ENCODE results near the gene BAZ2A. TPM values are rescaled to one million over a fixed set of nuclear protein-coding genes. Genes with fewer than 3 reads are reported as not detected.

Gene BAZ2A
- total RNA-seq, 1 experiment from 2014 or later: 115 TPM

DNA sequence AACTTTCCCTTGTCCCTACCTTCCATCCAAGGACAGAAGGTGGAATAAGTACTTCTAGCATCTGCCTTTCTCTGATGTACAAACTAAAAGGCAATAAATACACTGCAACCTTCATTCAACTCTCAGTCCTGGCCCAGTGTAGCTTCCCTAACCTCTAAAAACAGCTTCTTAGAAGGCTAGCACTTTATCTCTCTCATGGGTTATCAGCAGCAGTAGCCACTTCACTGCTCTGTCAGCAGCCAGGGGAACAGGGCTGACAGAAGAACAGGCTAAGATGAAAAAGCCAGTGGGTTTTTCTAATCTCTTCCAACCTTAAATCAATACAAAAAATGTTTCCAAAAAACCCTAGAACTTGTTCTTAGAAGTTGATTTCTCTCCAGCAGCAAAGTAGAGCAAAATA lies 13.2 kb downstream of the BAZ2A start:
- Histone ChIP-seq H3K4me3 (no peak overlapping the region), H3K79me2 (ENCODE audit: low read depth) (peaks cover 43% of the 10 kb centered on the region), H3K9me3 (ENCODE audit: insufficient read depth, low read depth) (no peaks in the 10 kb centered on the region), H3K36me3 (ENCODE audit: low read depth) (peaks cover 46% of the 10 kb centered on the region), H3F3A (ENCODE audit: insufficient read depth, low read depth) (no peaks in the 10 kb centered on the region; the same call in none of the 2 replicates), H3K4me1 (replicated peaks; ENCODE audit: insufficient read depth) (no peaks in the 10 kb centered on the region), H3K27me3 (ENCODE audit: insufficient read depth, low read depth) (no peaks in the 10 kb centered on the region), H4K20me1 (ENCODE audit: insufficient read depth) (peaks cover 46% of the 10 kb centered on the region), H2AFZ (no peak overlapping the region), H3K4me2 (no peak overlapping the region), H3K27ac (no peak overlapping the region), H3K9me2 (ENCODE audit: insufficient read depth) (no peaks in the 10 kb centered on the region)
- intact Hi-C loops (cut with micrococcal nuclease; ENCODE audit: unreplicated experiment): no loop called here
- ChIA-PET POLR2A (ENCODE audit: unreplicated experiment) (no interaction called here), CTCF (no interaction called here)
- BruUV-seq (replicated peaks): no TSS peak
- no peak for DNase-seq
- TF ChIP-seq EZH2 (IDR thresholded peaks at IDR 0.05; ENCODE audit: low read depth): no peak
- TF ChIP-seq, protein P1, sequence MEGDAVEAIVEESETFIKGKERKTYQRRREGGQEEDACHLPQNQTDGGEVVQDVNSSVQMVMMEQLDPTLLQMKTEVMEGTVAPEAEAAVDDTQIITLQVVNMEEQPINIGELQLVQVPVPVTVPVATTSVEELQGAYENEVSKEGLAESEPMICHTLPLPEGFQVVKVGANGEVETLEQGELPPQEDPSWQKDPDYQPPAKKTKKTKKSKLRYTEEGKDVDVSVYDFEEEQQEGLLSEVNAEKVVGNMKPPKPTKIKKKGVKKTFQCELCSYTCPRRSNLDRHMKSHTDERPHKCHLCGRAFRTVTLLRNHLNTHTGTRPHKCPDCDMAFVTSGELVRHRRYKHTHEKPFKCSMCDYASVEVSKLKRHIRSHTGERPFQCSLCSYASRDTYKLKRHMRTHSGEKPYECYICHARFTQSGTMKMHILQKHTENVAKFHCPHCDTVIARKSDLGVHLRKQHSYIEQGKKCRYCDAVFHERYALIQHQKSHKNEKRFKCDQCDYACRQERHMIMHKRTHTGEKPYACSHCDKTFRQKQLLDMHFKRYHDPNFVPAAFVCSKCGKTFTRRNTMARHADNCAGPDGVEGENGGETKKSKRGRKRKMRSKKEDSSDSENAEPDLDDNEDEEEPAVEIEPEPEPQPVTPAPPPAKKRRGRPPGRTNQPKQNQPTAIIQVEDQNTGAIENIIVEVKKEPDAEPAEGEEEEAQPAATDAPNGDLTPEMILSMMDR (conservative IDR thresholded peaks at IDR 0.05): no peak

DNA sequence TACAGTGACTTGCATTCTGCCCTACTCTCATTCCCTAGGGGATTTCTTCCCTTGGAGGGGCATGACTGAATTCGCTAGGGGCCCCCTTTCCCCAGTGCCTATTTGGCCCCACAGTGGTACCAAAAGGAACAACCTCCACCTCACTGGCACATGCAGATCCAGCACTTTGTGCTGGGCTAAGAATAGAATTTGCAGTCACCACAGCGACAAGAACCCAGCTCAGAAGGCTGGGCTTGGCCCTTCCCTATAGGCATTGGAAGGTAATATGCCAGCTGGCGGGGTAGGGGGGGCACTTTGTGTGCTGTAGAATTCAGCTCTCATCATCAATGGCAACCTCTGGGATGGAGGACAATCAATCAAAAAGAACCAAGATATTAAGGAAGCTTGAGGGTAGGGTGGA lies 13.9 kb downstream of the BAZ2A start:
- Histone ChIP-seq H3K4me1 (replicated peaks; ENCODE audit: insufficient read depth) (no peaks in the 10 kb centered on the region), H2AFZ (no peak overlapping the region), H3K36me3 (ENCODE audit: low read depth) (peaks cover 52% of the 10 kb centered on the region), H3K27me3 (ENCODE audit: insufficient read depth, low read depth) (no peaks in the 10 kb centered on the region), H3K27ac (no peak overlapping the region), H3K4me2 (no peak overlapping the region), H3F3A (ENCODE audit: insufficient read depth, low read depth) (peaks cover 5% of the 10 kb centered on the region), H3K9me2 (ENCODE audit: insufficient read depth) (no peaks in the 10 kb centered on the region), H3K4me3 (no peak overlapping the region), H3K79me2 (ENCODE audit: low read depth) (peaks cover 36% of the 10 kb centered on the region), H4K20me1 (ENCODE audit: insufficient read depth) (peaks cover 43% of the 10 kb centered on the region), H3K9me3 (ENCODE audit: insufficient read depth, low read depth) (no peaks in the 10 kb centered on the region)
- ChIA-PET POLR2A (ENCODE audit: unreplicated experiment) (no interaction called here), CTCF (no interaction called here)
- DNase-seq: no peak
- BruUV-seq (replicated peaks): no TSS peak
- no peak for TF ChIP-seq EZH2 (IDR thresholded peaks at IDR 0.05; ENCODE audit: low read depth)
- TF ChIP-seq, protein P1 (conservative IDR thresholded peaks at IDR 0.05): no peak
- intact Hi-C loops (cut with micrococcal nuclease; ENCODE audit: unreplicated experiment): no loop called here

DNA sequence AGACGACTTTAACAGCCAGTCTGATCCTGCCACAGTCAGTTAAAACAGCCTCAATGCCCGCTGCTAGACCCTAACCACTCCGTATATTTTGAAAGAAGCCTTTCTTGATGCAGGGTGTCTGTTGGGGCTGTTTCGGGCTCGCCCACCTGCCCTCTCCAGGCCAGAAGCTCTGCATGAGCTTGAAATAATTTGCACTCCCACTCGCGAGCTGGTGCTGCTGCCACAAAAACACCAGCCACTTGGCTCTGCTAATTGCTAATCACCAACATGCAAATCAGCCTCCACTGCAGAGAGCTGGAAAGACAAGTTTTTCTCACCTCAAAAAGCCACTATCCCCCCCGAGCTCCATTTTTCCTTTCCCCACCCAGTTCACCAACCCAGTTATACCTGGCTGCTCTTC lies 15.5 kb downstream of the BAZ2A start:
- POLR2A ChIA-PET (ENCODE audit: unreplicated experiment): no interaction called here
- no peaks in the 10 kb centered on the region for H3K4me1 ChIP-seq (replicated peaks; ENCODE audit: insufficient read depth)
- no peaks in the 10 kb centered on the region for H3K27me3 ChIP-seq (ENCODE audit: insufficient read depth, low read depth)
- CTCF ChIA-PET: no interaction called here
- peaks cover 5% of the 10 kb centered on the region for H3F3A ChIP-seq (ENCODE audit: insufficient read depth, low read depth)
- no peak for TF ChIP-seq EZH2 (IDR thresholded peaks at IDR 0.05; ENCODE audit: low read depth)
- TF ChIP-seq, protein P1 (conservative IDR thresholded peaks at IDR 0.05): no peak
- H3K79me2 ChIP-seq (ENCODE audit: low read depth): peaks cover 22% of the 10 kb centered on the region
- no peaks in the 10 kb centered on the region for H3K9me2 ChIP-seq (ENCODE audit: insufficient read depth)
- no peak for DNase-seq
- no peaks in the 10 kb centered on the region for H3K9me3 ChIP-seq (ENCODE audit: insufficient read depth, low read depth)
- H3K4me2 ChIP-seq: no peak overlapping the region
- no peak overlapping the region for H3K27ac ChIP-seq
- intact Hi-C loops (cut with micrococcal nuclease; ENCODE audit: unreplicated experiment): no loop called here
- peaks cover 34% of the 10 kb centered on the region for H4K20me1 ChIP-seq (ENCODE audit: insufficient read depth)
- peaks cover 55% of the 10 kb centered on the region for H3K36me3 ChIP-seq (ENCODE audit: low read depth)
- no TSS peak for BruUV-seq (replicated peaks)
- no peak overlapping the region for H2AFZ ChIP-seq
- no peak overlapping the region for H3K4me3 ChIP-seq
